Stimulated activated CD4-positive, alpha-beta T cell treated with anti-CD3 and anti-CD28 coated beads, Interleukin-15, amount 100 ng/mL, for 24 hours (primary cell): Measurements from ENCODE around the gene CHRM5.

Experiments used
- DNase-seq: peaks from one replicate; pipeline ENCODE4 v3.0.0-alpha.2; 2020

CHRM5 gene

GRCh38 chr15:34102175-34102925 is 134.1 kb downstream of the CHRM5 start:
- DNase-seq = no peak

GRCh38 chr15:34106423-34106822 is 138.1 kb downstream of the CHRM5 start:
- DNase-seq = no peak

DNA sequence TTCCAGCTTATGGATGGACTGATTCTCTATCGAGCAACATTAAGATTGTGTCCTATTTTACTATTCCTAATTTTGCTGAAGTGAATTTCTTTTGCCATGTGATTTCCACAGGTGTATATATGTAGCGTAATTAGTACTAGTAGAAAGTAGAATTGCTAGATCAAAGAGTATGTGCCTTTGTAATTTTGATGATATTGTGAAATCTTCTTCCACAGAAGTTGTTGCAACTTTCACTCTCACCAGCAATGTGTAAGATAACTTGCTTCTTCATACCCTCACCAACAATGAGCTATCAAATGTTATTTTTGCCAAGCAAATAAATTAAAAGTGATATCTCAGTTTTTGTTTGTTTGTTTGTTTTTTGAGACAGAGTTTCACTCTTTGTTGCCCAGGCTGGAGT is 139.0 kb downstream of the CHRM5 start:
- no peak for DNase-seq

GRCh38 chr15:34109797-34110663 is 141.7 kb downstream of the CHRM5 start:
- no peak for DNase-seq

DNA sequence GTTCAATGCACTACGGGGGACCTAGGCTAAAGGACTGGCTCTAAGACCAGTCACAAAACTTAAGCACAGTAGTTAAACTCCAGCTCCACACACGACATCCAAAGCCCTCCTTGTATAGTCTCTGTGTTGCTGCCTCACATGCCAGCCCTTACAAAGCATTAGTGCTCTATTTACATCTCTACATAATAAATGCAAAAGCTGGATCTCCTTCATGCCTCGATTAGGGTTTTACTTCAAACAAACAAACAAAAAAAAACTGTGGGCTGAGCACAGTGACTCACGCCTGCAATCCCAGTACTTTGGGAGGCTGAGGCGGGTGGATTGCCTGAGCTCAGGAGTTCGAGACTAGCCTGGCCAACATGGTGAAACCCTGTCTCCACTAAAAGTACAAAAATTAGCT is 143.2 kb downstream of the CHRM5 start:
- DNase-seq = no peak

DNA sequence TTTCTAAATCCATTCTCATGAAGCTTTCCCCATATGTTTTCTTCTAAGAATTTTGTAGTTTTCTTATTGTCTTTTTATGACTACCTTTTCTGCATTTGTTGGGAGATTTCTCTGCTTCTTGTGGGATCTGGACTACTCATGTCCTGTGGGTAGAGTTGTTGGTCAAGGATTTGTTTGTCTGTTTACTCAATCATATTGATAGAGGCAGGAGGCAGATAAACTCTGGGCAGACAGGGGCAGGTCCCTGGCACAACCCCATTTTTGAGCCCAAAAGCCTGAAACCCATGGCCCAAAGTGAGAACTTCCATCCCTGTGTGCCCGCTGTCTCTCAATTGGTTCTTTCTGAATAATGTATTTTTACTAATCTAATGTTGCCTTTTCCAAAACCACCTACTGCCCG is 145.9 kb downstream of the CHRM5 start:
- DNase-seq = no peak

GRCh38 chr15:34114739-34115138 is 146.4 kb downstream of the CHRM5 start:
- DNase-seq = no peak

- DNase-seq = no peak
These were observed 148.3 kb downstream of the CHRM5 start for GRCh38 chr15:34116620-34117019.
